Measurements from ENCODE around the gene CDC20B. TPM values are rescaled to one million over a fixed set of nuclear protein-coding genes. Genes with fewer than 3 reads are reported as not detected.

Gene CDC20B
- total and polyA plus RNA-seq, 7 donors, result not detected

DNA sequence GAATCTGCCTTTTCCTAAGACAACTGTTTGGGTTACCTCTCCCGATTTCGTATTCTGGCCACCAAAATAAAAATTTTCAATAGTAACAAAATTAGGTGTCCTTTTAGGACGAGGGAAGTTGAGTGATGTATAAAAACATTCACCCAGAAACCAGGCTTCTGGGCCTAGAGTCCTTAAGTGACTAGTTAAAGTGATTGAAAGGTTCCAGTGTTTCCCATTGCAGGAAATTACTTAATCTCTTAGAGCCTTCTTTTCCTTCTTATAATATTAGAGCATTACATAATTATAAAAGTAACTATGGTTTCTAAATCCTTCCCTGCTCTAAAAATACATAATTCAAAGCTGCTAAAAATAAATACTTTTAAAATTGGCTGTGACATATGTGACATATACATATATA, 46.8 kb upstream of the CDC20B start:
- peaks cover 0 to 14% (median 11%) of the 10 kb centered on the region in 4 donors for H3K4me1 ChIP-seq
- TF ChIP-seq EP300 (IDR thresholded peaks at IDR 0.05), result no peak
- 81 to 84% methylated on average over 3 of the region's 3 CpGs for WGBS, 2 donors
- no peak overlapping the region for H3K27ac ChIP-seq
- intact Hi-C loops (cut with DNase I), result no loop called here
- H3K4me3 ChIP-seq, result no peak overlapping the region
- no peaks in the 10 kb centered on the region for H3K36me3 ChIP-seq
- H3K27me3 ChIP-seq, result peaks cover 50 to 72% (median 50%) of the 10 kb centered on the region in 3 donors
- no peak for DNase-seq
- H3K9me3 ChIP-seq, result no peaks in the 10 kb centered on the region

DNA sequence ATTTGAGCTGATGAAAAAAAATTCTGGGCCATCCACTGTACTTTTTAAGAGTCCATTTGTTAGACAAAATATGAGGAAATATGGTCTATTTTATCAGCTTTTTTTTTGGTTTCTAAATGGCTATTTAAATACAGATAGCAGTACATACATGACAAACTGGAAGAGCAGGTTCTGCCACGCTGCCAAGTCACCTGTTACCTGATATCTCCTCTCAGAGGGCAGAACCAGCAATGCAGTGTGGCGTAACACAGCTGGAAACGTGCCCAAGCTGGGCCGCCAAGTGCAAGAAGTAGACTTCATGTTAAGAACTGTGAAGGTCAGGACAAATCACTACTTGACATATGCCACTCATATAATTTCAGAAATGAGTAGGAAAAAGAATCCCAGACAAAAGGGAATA, 46.0 kb upstream of the CDC20B start:
- peaks cover 0 to 14% (median 11%) of the 10 kb centered on the region in 4 donors for H3K4me1 ChIP-seq
- intact Hi-C loops (cut with DNase I), result no loop called here
- 15 to 44% methylated on average over 4 of the region's 4 CpGs for WGBS, 2 donors
- peaks cover 42 to 64% (median 46%) of the 10 kb centered on the region in 3 donors for H3K27me3 ChIP-seq
- no peak overlapping the region for H3K27ac ChIP-seq
- H3K9me3 ChIP-seq, result no peaks in the 10 kb centered on the region
- TF ChIP-seq EP300 (IDR thresholded peaks at IDR 0.05) (no peak), POLR2A (IDR thresholded peaks at IDR 0.05) (no peak), POLR2AphosphoS5 (IDR thresholded peaks at IDR 0.05) (no peak)
- TF ChIP-seq, protein P1, sequence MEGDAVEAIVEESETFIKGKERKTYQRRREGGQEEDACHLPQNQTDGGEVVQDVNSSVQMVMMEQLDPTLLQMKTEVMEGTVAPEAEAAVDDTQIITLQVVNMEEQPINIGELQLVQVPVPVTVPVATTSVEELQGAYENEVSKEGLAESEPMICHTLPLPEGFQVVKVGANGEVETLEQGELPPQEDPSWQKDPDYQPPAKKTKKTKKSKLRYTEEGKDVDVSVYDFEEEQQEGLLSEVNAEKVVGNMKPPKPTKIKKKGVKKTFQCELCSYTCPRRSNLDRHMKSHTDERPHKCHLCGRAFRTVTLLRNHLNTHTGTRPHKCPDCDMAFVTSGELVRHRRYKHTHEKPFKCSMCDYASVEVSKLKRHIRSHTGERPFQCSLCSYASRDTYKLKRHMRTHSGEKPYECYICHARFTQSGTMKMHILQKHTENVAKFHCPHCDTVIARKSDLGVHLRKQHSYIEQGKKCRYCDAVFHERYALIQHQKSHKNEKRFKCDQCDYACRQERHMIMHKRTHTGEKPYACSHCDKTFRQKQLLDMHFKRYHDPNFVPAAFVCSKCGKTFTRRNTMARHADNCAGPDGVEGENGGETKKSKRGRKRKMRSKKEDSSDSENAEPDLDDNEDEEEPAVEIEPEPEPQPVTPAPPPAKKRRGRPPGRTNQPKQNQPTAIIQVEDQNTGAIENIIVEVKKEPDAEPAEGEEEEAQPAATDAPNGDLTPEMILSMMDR (IDR thresholded peaks at IDR 0.05), result no peak
- H3K36me3 ChIP-seq, result no peaks in the 10 kb centered on the region
- no peak for DNase-seq
- H3K4me3 ChIP-seq, result no peak overlapping the region

DNA sequence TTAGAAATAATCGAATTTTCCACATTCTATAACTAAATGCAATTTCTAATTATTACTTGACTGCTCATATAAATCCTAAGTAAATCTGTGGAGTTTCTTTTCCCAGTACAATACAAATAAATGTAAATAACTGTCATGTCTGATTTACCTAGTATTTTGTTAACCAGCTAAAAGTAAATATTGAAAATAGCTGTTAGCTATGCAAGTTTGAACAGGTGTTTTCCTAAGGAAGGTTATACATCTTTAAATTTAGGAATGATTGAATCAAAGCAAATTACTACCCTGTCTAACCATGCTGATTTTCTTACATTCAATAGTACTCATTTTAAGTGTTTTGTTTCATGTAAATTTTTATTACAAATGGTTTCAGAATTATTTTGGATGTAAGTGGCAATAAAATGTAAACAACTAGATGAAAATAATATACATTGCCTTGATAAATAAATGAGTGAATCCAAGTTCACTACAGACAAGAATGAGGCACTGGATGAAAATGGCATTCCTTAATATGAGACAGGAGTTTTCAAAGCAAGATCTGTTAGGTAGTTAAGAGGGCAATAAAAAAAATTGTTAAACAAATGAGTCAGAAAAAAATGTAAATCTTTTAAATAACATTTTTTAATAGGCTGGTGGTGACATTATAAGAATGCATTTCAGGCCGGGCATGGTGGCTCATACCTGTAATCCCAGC, 38.4 kb upstream of the CDC20B start:
- TF ChIP-seq EP300 (IDR thresholded peaks at IDR 0.05), result no peak
- TF ChIP-seq, protein P1 (IDR thresholded peaks at IDR 0.05), result no peak
- no peak for TF ChIP-seq POLR2A (IDR thresholded peaks at IDR 0.05)
- TF ChIP-seq POLR2AphosphoS5 (IDR thresholded peaks at IDR 0.05), result no peak
- no peak overlapping the region for H3K4me3 ChIP-seq
- H3K9me3 ChIP-seq, result no peaks in the 10 kb centered on the region
- H3K27ac ChIP-seq, result no peak overlapping the region
- no peaks in the 10 kb centered on the region for H3K36me3 ChIP-seq
- H3K27me3 ChIP-seq, result no peaks in the 10 kb centered on the region
- no peaks in the 10 kb centered on the region for H3K4me1 ChIP-seq
- WGBS, 2 donors, result 59 to 68% methylated on average over 2 of the region's 2 CpGs
- DNase-seq, result no peak
- intact Hi-C loops (cut with DNase I), result no loop called here

DNA sequence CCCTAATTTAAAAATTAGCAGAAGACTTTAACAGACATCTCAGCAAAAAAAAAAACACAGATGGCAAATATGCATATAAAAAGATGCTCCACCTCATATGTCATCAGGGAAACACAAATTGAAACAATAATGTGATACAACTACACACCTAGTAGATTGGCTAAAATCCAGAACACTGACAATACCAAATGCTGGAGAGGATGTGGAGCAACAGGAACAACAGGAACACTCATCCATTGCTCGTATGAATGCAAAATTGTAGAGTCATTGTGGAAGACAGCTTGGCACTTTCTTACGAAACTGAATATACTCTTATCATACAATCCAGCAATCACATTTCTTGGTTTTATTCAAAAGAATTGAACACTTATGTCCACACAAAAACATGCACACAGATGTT, 32.0 kb upstream of the CDC20B start:
- 61 to 64% methylated on average over 2 of the region's 2 CpGs for WGBS, 2 donors
- Histone ChIP-seq H3K36me3 (no peaks in the 10 kb centered on the region), H3K27ac (no peak overlapping the region), H3K4me1 (no peaks in the 10 kb centered on the region), H3K9me3 (no peaks in the 10 kb centered on the region), H3K4me3 (no peak overlapping the region), H3K27me3 (peaks cover 0 to 8% (median 0%) of the 10 kb centered on the region in 3 donors)
- DNase-seq, result no peak
- intact Hi-C loops (cut with DNase I), result no loop called here
- TF ChIP-seq POLR2A (IDR thresholded peaks at IDR 0.05), result no peak
- TF ChIP-seq, protein P1 (IDR thresholded peaks at IDR 0.05), result no peak

DNA sequence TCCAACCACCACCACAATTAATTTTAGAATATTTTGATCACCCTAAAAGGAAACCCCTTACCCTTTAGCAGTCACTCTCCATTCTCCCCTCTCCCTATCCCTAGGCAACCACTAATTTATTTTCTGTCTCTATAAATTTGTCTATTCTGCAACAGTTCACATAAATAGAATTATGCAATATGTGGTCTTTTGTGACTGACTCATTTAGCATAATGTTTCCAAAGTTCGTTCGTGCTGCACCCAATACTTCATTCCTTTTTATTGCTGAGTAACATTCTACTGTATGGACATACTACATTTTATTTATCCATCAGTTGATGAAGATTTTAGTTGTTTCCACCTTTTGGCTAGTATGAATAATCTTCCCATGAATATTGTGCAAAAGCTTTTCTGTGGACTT, 18.2 kb upstream of the CDC20B start:
- no peak for DNase-seq
- peaks cover 0 to 55% (median 8%) of the 10 kb centered on the region in 3 donors for H3K27me3 ChIP-seq

More for the DNA sequence above, 18.2 kb upstream of the CDC20B start:
- Histone ChIP-seq H3K4me3 (no peak overlapping the region), H3K9me3 (no peaks in the 10 kb centered on the region), H3K4me1 (no peaks in the 10 kb centered on the region), H3K36me3 (no peaks in the 10 kb centered on the region), H3K27ac (no peak overlapping the region)
- TF ChIP-seq, protein P1 (IDR thresholded peaks at IDR 0.05), result no peak
- TF ChIP-seq POLR2AphosphoS5 (IDR thresholded peaks at IDR 0.05) (no peak), EP300 (IDR thresholded peaks at IDR 0.05) (no peak), POLR2A (IDR thresholded peaks at IDR 0.05) (no peak)
- 54 to 82% methylated on average over 2 of the region's 2 CpGs for WGBS, 2 donors
- intact Hi-C loops (cut with DNase I), result no loop called here

Measured in sigmoid colon (tissue), 7 donors.